Stomach (tissue), 4 donors: Measurements from ENCODE around the gene ANGPTL5.

Experiments used
- CTCF ChIP-seq, 7 experiments: fragments of 450-650 bp in 4 of 7; fragments of 200-600 bp in 3 of 7; sonication (generic) in 3 of 7; IDR thresholded peaks; one replicate each; pipeline ENCODE4 v1.5.1; 2016 to 2019; ENCODE audit warnings: antibody characterized with exemption in 7 of 7, control low read depth in 2 of 7, mild to moderate bottlenecking in 1 of 7
- EP300 ChIP-seq: sonication (generic); formaldehyde crosslinking; IDR thresholded peaks from one replicate; pipeline ENCODE4 v1.6.1; 2017; ENCODE audit warnings: antibody characterized with exemption
- POLR2A ChIP-seq, 4 donors: fragments of 450-650 bp; IDR thresholded peaks; one replicate each; pipeline ENCODE4 v1.6.1; 2016; ENCODE audit warnings: antibody characterized with exemption in 4 of 4, control low read depth in 2 of 4, mild to moderate bottlenecking in 1 of 4, moderate library complexity in 1 of 4

GRCh38 chr11:101923554-101923953, 7.2 kb upstream of the ANGPTL5 start:
- no peak for TF ChIP-seq CTCF (IDR thresholded peaks at IDR 0.05)
- no peak for TF ChIP-seq EP300
- no peak for TF ChIP-seq POLR2A (IDR thresholded peaks at IDR 0.05)
